ENCODE measurements around the gene BICD1.
"Not testable (repeated sequence)": the region's sequence is repeated elsewhere in the genome, so short reads cannot be mapped to it uniquely, and the experiment has no call there.

BICD1 gene

DNA sequence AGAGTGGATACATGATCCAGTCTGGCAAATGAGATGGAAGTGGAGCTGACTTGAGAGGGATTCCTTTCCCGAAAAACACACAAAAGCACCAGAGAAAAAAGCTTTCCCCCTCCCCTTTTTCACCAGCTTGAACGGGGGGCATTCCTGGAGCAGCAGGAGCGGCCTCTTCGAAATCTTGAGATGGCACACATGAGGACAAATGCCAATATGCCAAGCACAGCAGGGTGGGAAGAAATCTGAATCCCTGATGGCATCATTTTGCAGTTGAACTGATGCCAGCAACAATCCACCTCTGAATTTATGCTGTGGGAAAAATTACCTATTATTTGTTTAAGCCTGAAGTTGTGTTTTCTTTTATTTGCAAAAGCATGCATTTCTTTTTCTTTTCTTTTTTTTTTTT lies 29.7 kb upstream of the BICD1 start:
- whole genome bisulfite sequencing, 2 experiments: 65 to 76% methylated on average over 4 of the region's 4 CpGs
- Histone ChIP-seq H3K4me3 (ENCODE audit: insufficient read depth, low read depth, low read length) (no peak overlapping the region), H3K4me1 (ENCODE audit: control insufficient read depth, insufficient read depth, low read length) (no peaks in the 10 kb centered on the region), H3K27me3 (ENCODE audit: control insufficient read depth, insufficient read depth, low read length, poor library complexity, severe bottlenecking) (no peaks in the 10 kb centered on the region), H3K27ac (ENCODE audit: insufficient read depth, low read depth, low read length, poor library complexity, severe bottlenecking) (no peak overlapping the region), H3K36me3 (ENCODE audit: control insufficient read depth, insufficient read depth, low read length) (no peaks in the 10 kb centered on the region), H3K9me3 (ENCODE audit: control insufficient read depth, low read length) (no peaks in the 10 kb centered on the region)

DNA sequence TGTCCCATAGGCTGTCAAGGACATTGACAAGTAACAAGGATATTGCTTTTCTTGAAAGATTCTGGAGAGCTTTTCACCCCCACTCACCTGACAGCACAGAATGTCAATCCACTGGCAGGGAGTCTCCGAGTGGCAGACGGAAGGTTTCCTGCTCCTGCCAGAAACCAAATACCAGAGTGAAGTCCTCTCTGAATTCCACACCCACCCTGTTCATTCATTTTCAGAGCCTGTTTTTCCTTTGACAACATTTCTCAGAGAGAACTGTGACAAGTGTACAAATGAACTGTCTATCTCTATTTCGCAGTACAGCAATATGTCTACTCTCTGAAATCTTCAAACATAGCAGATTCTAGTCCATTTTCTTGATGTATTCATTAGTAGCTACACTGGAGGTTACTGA lies 26.2 kb upstream of the BICD1 start:
- Histone ChIP-seq H3K9me3 (ENCODE audit: control insufficient read depth, low read length) (no peaks in the 10 kb centered on the region), H3K4me1 (ENCODE audit: control insufficient read depth, insufficient read depth, low read length) (no peaks in the 10 kb centered on the region), H3K4me3 (ENCODE audit: insufficient read depth, low read depth, low read length) (no peak overlapping the region), H3K36me3 (ENCODE audit: control insufficient read depth, insufficient read depth, low read length) (no peaks in the 10 kb centered on the region), H3K27me3 (ENCODE audit: control insufficient read depth, insufficient read depth, low read length, poor library complexity, severe bottlenecking) (no peaks in the 10 kb centered on the region), H3K27ac (ENCODE audit: insufficient read depth, low read depth, low read length, poor library complexity, severe bottlenecking) (no peak overlapping the region)
- 65 to 76% methylated on average over 3 of the region's 3 CpGs for whole genome bisulfite sequencing, 2 experiments

DNA sequence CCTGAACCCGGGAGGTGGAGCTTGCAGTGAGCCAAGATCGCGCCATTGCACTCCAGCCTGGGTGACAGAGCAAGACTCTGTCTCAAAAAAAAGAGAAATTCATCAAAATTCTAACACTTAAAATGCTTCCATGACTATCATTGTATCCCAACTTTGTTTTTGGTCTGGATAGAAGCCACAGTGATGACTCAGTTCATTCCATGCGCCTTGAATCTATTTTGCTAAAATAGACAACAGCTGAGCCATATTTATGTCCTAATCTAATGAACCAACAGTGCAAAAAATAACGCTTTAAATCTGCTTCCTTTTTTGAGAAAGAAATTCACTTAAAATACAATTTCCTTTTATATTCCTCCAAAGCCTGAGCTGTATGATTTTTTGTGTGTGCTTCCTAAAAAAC lies 23.2 kb upstream of the BICD1 start:
- 93 to 98% methylated on average over 5 of the region's 5 CpGs for WGBS, 2 experiments
- Histone ChIP-seq H3K27me3 (ENCODE audit: control insufficient read depth, insufficient read depth, low read length, poor library complexity, severe bottlenecking) (no peaks in the 10 kb centered on the region), H3K36me3 (ENCODE audit: control insufficient read depth, insufficient read depth, low read length) (no peaks in the 10 kb centered on the region), H3K4me1 (ENCODE audit: control insufficient read depth, insufficient read depth, low read length) (no peaks in the 10 kb centered on the region), H3K27ac (ENCODE audit: insufficient read depth, low read depth, low read length, poor library complexity, severe bottlenecking) (no peak overlapping the region), H3K9me3 (ENCODE audit: control insufficient read depth, low read length) (no peaks in the 10 kb centered on the region), H3K4me3 (ENCODE audit: insufficient read depth, low read depth, low read length) (no peak overlapping the region)

DNA sequence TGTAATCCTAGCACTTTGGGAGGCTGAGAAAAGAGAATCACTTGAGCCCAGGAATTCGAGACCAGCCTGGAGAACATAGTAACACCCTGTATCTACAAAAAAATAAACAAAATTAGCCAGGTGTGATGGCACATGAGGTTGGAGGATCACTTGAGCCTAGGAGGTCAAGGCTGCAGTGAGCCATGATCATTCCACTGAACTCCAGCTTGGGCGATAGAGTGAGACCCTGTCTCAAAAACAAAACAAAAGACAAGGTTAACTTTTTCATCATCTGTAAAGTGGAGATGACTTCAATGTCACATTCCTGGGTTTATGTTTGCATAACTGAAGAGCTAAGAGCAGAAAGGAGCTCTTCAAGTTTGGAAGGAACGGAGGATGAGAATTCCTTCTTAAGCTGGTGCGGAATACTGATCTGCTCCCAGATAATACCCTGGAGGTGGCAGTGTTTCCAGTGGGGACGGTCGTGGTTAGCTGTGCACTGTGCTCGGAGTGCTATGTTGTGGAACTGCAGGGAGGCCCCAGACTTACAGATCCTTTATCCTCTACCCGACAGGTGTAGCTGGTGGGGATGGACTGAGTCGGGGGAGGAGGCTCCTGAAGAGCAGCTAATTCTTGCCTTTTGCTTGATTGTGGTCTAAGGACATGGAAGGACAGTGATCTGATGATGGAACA lies 22.5 kb upstream of the BICD1 start:
- H3K4me1 ChIP-seq (ENCODE audit: control insufficient read depth, insufficient read depth, low read length): no peaks in the 10 kb centered on the region
- H3K36me3 ChIP-seq (ENCODE audit: control insufficient read depth, insufficient read depth, low read length): no peaks in the 10 kb centered on the region
- WGBS, 2 experiments: 87 to 92% methylated on average over 9 of the region's 9 CpGs
- no peak overlapping the region for H3K4me3 ChIP-seq (ENCODE audit: insufficient read depth, low read depth, low read length)
- H3K27ac ChIP-seq (ENCODE audit: insufficient read depth, low read depth, low read length, poor library complexity, severe bottlenecking): no peak overlapping the region
- no peaks in the 10 kb centered on the region for H3K9me3 ChIP-seq (ENCODE audit: control insufficient read depth, low read length)
- no peaks in the 10 kb centered on the region for H3K27me3 ChIP-seq (ENCODE audit: control insufficient read depth, insufficient read depth, low read length, poor library complexity, severe bottlenecking)

DNA sequence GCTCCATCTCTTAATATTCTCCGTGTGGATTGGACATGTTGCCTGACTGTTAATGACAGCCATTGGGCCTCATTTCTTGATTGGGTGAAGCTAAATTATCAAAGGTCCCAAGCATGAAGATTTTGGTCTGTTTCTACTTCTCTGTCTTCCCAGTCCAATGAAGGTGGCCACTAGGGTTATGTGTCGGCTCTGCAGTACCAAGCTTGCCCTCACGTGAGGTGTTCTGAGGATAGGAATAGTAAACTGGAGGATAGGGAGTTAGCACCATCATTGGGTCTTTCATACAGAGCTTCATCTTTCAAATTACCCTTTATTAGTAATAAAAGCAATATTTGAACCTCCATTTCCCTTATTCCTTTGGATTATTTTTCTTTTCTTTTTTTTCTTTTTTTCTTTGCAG lies 21.9 kb upstream of the BICD1 start:
- 88 to 100% methylated on average over 1 to 3 of the region's 3 CpGs for WGBS, 2 experiments
- H3K36me3 ChIP-seq (ENCODE audit: control insufficient read depth, insufficient read depth, low read length): no peaks in the 10 kb centered on the region
- no peak overlapping the region for H3K27ac ChIP-seq (ENCODE audit: insufficient read depth, low read depth, low read length, poor library complexity, severe bottlenecking)
- no peaks in the 10 kb centered on the region for H3K27me3 ChIP-seq (ENCODE audit: control insufficient read depth, insufficient read depth, low read length, poor library complexity, severe bottlenecking)
- H3K9me3 ChIP-seq (ENCODE audit: control insufficient read depth, low read length): no peaks in the 10 kb centered on the region
- peaks cover under 1% of the 10 kb centered on the region for H3K4me1 ChIP-seq (ENCODE audit: control insufficient read depth, insufficient read depth, low read length)
- no peak overlapping the region for H3K4me3 ChIP-seq (ENCODE audit: insufficient read depth, low read depth, low read length)

DNA sequence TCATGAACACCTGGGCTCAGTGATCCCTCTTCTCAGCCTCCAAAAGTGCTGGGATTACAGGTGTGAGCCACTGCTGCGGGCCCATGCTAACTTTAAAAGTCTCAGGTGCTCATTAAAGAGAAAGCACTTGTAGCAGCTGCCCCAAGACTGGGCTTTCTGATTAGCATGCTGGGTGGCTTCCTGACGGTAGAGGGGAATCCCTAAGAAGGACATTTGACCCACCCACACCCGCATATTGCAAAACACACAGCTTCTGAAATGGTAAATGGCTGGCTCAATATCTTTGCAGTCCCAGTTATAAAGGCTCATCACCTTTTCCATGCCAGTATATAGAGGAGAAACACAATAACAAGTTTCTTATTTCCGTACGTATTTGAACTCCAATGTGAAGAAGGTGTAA lies 19.3 kb upstream of the BICD1 start:
- H3K4me3 ChIP-seq (ENCODE audit: insufficient read depth, low read depth, low read length): no peak overlapping the region
- no peak overlapping the region for H3K27ac ChIP-seq (ENCODE audit: insufficient read depth, low read depth, low read length, poor library complexity, severe bottlenecking)
- no peaks in the 10 kb centered on the region for H3K27me3 ChIP-seq (ENCODE audit: control insufficient read depth, insufficient read depth, low read length, poor library complexity, severe bottlenecking)
- no peaks in the 10 kb centered on the region for H3K9me3 ChIP-seq (ENCODE audit: control insufficient read depth, low read length)
- H3K36me3 ChIP-seq (ENCODE audit: control insufficient read depth, insufficient read depth, low read length): no peaks in the 10 kb centered on the region
- H3K4me1 ChIP-seq (ENCODE audit: control insufficient read depth, insufficient read depth, low read length): peaks cover 3% of the 10 kb centered on the region
- WGBS, 2 experiments: 47 to 48% methylated on average over 3 to 5 of the region's 5 CpGs

DNA sequence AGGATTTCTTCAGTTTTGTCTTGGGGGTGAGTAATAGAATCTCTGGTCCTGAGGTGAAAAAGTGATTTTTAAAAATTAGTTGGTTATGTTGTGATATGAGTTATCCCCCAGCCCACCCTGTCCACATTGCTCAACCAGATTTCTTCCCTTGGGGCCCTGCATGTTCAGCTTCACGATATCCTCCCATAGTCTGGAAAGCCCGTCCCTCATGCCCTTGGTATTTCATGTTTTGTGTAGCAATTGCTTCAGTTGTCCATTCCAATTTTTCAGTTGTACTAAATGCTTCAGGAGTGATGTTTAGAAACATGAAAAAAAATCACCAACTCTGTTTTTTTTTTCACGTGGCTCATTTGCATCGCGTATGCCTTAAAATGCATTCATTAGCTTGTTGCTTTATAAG lies 17.5 kb upstream of the BICD1 start:
- no peaks in the 10 kb centered on the region for H3K36me3 ChIP-seq (ENCODE audit: control insufficient read depth, insufficient read depth, low read length)
- no peaks in the 10 kb centered on the region for H3K27me3 ChIP-seq (ENCODE audit: control insufficient read depth, insufficient read depth, low read length, poor library complexity, severe bottlenecking)
- 93 to 94% methylated on average over 5 of the region's 5 CpGs for WGBS, 2 experiments
- no peaks in the 10 kb centered on the region for H3K9me3 ChIP-seq (ENCODE audit: control insufficient read depth, low read length)
- H3K27ac ChIP-seq (ENCODE audit: insufficient read depth, low read depth, low read length, poor library complexity, severe bottlenecking): no peak overlapping the region
- H3K4me3 ChIP-seq (ENCODE audit: insufficient read depth, low read depth, low read length): no peak overlapping the region
- H3K4me1 ChIP-seq (ENCODE audit: control insufficient read depth, insufficient read depth, low read length): peaks cover 3% of the 10 kb centered on the region

DNA sequence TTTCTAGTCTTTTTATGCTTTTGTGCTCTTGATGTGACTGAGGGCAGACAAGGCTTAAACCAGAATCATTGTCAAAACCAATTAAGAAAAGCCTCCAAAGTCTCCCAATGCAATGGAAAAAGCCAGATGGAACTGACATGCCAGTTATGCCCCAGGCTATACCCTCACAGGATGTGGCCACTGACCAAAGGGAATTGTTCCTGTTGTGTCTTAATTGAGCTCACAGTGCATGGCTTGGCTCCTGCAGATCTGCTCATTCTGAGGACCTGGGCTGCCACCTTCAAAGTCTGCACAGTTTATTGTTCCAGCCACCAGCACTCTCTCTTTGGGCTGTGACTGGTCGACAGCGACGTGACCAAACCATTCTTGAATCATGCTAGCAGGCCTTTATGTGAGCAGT lies 17.1 kb upstream of the BICD1 start:
- Histone ChIP-seq H3K36me3 (ENCODE audit: control insufficient read depth, insufficient read depth, low read length) (no peaks in the 10 kb centered on the region), H3K27ac (ENCODE audit: insufficient read depth, low read depth, low read length, poor library complexity, severe bottlenecking) (no peak overlapping the region), H3K27me3 (ENCODE audit: control insufficient read depth, insufficient read depth, low read length, poor library complexity, severe bottlenecking) (no peaks in the 10 kb centered on the region), H3K4me1 (ENCODE audit: control insufficient read depth, insufficient read depth, low read length) (peaks cover 3% of the 10 kb centered on the region), H3K9me3 (ENCODE audit: control insufficient read depth, low read length) (no peaks in the 10 kb centered on the region), H3K4me3 (ENCODE audit: insufficient read depth, low read depth, low read length) (no peak overlapping the region)
- WGBS, 2 experiments: 31 to 37% methylated on average over 3 of the region's 3 CpGs

DNA sequence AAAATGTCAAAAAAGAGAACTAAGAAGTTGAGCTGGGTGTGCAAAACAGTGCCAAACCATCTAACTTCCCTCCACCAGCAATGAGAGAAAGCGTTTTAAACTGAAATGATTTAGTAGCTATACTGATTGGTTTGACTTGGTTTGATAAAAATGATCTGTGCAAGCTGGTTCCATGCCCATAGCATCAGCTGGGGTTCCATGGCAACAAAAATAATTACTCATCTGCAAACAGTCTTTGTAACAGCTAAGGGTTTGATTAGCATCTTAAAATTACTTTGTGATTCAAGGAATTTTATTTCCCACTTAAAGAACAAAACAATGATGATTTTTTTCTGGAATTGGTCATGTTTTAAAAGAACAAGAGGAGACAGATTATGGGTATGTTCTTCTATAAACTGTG lies 15.0 kb upstream of the BICD1 start:
- Histone ChIP-seq H3K4me3 (ENCODE audit: insufficient read depth, low read depth, low read length) (no peak overlapping the region), H3K36me3 (ENCODE audit: control insufficient read depth, insufficient read depth, low read length) (no peaks in the 10 kb centered on the region), H3K27ac (ENCODE audit: insufficient read depth, low read depth, low read length, poor library complexity, severe bottlenecking) (no peak overlapping the region), H3K4me1 (ENCODE audit: control insufficient read depth, insufficient read depth, low read length) (peaks cover 3% of the 10 kb centered on the region), H3K27me3 (ENCODE audit: control insufficient read depth, insufficient read depth, low read length, poor library complexity, severe bottlenecking) (no peaks in the 10 kb centered on the region), H3K9me3 (ENCODE audit: control insufficient read depth, low read length) (no peaks in the 10 kb centered on the region)
- 71 to 100% methylated on average over 1 of the region's 1 CpG for WGBS, 2 experiments

DNA sequence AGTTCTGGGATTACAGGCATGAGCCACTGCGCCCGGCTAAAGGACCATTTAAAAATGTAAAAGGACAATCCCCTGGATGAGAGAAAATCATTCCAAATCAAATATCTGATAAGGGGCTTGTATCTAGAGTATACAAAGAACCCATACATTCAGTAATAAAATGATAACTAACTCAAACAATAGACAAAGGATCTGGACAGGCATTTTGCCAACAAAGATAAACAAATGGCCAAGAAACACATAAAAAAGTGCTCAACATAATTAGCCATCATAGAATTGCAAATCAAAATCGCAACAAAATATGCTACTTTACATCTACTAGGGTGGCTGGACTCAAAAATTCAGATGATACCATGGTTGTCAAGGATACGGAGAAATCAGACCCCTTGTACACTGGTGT lies 8.5 kb upstream of the BICD1 start:
- no peaks in the 10 kb centered on the region for H3K9me3 ChIP-seq (ENCODE audit: control insufficient read depth, low read length)
- no peaks in the 10 kb centered on the region for H3K36me3 ChIP-seq (ENCODE audit: control insufficient read depth, insufficient read depth, low read length)
- no peak overlapping the region for H3K27ac ChIP-seq (ENCODE audit: insufficient read depth, low read depth, low read length, poor library complexity, severe bottlenecking)
- WGBS, 2 experiments: 97 to 98% methylated on average over 4 of the region's 4 CpGs
- H3K4me3 ChIP-seq (ENCODE audit: insufficient read depth, low read depth, low read length): no peak overlapping the region
- H3K27me3 ChIP-seq (ENCODE audit: control insufficient read depth, insufficient read depth, low read length, poor library complexity, severe bottlenecking): no peaks in the 10 kb centered on the region
- H3K4me1 ChIP-seq (ENCODE audit: control insufficient read depth, insufficient read depth, low read length): no peaks in the 10 kb centered on the region

DNA sequence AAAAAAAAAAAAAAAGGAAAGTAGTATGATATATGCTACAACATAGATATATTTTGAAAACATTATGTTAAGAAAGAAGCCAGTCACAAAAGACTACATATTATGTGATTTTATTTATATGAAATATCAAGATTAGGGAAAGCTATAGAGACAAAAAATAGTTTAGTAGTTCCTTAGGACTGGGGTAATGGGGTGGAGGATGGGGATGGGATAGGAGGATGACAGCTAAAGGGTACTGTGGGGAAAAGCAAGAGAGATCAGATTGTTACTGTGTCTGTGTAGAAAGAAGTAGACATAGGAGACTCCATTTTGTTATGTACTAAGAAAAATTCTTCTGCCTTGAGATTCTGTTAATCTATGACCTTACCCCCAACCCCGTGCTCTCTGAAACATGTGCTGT lies 7.4 kb upstream of the BICD1 start:
- H3K27ac ChIP-seq (ENCODE audit: insufficient read depth, low read depth, low read length, poor library complexity, severe bottlenecking); H3K4me3 ChIP-seq (ENCODE audit: insufficient read depth, low read depth, low read length); H3K27me3 ChIP-seq (ENCODE audit: control insufficient read depth, insufficient read depth, low read length, poor library complexity, severe bottlenecking); H3K36me3 ChIP-seq (ENCODE audit: control insufficient read depth, insufficient read depth, low read length); H3K4me1 ChIP-seq (ENCODE audit: control insufficient read depth, insufficient read depth, low read length); H3K9me3 ChIP-seq (ENCODE audit: control insufficient read depth, low read length): not testable (repeated sequence)
- no CpG with 5 or more reads among the region's 1 CpG for WGBS, 2 experiments

All from ectodermal cell (in vitro differentiated cells).